Stimulated activated CD4-positive, alpha-beta T cell treated with anti-CD3 and anti-CD28 coated beads, Interleukin-12 subunit alpha, Interleukin-12 subunit beta, amount 100 ng/mL, for 48 hours (primary cell): ENCODE measurements around the gene ITM2C.

Source experiments
- DNase-seq, 3 donors: peaks; one replicate each; pipeline ENCODE4 v3.0.0-alpha.2; 2020; ENCODE audit warnings: low read depth in 2 of 3, low spot score in 1 of 3

Gene ITM2C

GRCh38 chr2:230924470-230925341 is 60.0 kb downstream of the ITM2C start, which contains the start of gene GPR55:
TSS of gene GPR55 (minus strand) at chr2:230925242. CDS start at chr2:230910962, 14,280 bp downstream.
- DNase-seq: peak; percentile 69 to 82 (median 72)

- no peak for DNase-seq
Observed at GRCh38 chr2:230925443-230925878, 60.7 kb downstream of the ITM2C start.

GRCh38 chr2:230925879-230926765 is 61.4 kb downstream of the ITM2C start:
- DNase-seq: peak in 1 of 3 donors; percentile 54

DNA sequence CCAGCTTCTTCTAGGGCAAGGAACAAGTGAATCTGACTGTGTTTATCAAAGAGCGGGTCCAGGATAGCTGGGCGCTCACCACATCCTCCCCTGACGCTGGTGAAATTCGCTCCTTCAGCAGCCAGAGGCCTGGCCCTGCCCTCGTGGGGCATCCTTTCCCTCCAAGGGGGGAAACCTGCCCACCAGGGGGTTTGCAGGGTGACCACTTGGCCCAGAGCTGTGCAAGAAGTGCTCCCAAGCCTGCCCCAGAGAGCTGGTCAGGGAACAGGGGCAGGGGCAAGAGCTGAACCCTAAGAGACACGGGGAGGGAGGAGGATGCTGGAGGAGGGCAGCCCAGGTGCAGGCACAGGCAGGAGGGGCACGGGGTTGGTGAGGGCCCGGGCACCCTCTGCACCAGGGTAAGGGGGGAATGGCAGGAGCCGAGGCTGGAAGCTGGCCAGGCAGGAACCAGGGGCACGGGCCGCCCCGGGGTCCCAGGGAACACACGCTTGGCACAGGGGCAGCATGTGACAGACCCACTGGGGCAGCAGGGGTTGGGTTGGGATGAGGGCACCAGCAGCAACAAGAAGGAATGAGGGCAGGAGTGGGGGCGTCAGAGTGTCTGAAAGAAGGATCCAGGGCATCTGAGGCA is 63.1 kb downstream of the ITM2C start:
- DNase-seq: no peak
